ENCODE data around the gene TIMM22. TPM values are rescaled to one million over a fixed set of nuclear protein-coding genes. Genes with fewer than 3 reads are reported as not detected.

TIMM22 gene
- total RNA-seq, 1 experiment from 2014 or later, result 34.0 TPM

DNA sequence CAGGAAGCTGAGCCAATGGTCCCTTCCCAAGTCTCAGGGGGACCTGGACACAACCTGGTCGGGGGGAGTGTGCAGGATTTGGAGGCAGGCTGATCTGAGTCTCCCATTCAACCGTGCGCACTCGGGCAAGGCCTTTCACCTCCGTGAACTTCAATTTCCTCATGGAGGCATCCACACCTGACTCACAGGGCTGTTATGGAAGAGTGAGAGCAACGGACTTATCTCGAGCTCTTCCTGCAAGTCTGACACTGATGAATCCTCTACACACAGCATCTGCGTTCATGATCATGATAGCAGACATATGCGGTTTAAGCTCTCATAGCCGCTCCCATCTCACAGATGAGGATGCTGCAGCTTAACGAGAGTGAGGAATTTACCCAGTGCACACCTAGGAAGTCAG is 21.6 kb downstream of the TIMM22 start:
- no peak for DNase-seq (ENCODE audit: low spot score)

DNA sequence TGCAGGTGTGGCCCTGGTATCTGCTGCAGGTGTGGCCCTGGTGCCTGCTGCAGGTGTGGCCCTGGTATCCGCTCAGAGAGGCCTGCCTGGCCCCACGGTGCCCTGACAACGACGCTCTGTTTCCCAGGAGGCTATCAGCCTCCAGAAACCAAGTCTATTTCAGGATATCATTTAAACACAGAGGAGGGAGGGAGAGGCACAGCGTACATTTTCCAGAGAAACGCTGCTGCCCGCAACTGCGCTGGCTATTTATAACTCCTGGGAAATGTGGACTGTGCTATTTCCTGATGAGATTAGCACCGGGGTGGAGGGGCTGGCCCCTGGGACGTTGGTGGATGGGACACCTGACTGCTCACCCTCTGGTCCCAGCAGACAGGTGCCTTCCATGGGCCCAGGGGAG is 22.5 kb downstream of the TIMM22 start:
- DNase-seq (ENCODE audit: low spot score), result no peak

DNA sequence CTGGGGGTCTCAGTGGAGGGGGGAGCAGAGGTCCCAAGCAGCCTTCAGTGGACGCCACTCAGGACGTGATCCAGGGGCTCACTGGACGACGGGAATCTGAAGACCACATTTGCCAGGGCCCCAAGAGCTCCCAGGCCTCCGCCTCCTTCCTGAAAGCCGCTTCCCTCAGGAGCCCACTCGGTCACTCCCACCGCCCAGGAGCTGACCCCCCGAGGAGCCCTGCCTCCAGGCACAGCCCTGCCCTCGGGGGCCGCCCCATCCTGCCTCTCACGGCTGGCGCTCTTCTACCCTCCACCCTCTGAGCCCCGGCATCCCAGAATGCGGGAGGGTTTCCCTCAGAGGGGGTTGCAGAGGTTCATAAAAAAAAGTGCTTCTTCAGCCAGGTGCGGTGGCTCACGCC is 24.2 kb downstream of the TIMM22 start:
- no peak for DNase-seq (ENCODE audit: low spot score)

DNA sequence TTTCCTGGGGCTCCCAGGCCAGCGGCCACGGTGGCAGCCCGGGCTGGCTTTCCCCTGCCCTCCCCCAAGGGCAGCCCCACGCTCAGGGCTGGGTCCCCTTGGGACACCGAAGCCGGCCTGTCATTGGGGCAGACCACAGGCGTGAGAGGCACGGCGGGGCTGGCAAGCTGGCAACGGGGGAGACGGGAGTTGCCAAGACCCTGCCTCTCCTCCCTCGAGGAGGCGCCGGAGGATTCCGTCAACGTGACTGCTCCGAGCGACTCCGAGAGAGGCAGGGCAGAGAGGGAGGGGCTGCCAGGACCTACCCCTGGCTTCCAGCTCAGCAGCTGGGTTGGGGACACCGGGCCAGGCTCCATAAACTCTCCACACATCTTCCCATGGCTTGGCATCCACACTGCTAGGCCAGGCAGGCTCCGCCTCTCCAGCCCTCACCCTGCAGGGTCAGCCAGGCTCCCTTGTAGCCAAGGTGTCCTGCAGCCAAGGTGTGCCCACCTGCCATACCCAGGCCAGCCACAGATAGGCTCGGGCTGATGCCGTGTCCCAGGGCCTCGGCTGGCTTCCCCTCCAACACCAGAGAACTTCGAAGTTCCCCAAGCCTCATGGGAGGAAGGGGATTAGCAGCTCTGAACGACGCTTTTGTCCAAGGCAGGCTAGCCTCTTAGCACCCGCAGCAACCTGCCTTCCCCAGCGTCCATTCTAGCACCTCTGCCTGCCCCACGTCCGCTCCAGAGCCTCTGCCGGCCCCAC is 25.5 kb downstream of the TIMM22 start:
- no peak for DNase-seq (ENCODE audit: low spot score)

DNA sequence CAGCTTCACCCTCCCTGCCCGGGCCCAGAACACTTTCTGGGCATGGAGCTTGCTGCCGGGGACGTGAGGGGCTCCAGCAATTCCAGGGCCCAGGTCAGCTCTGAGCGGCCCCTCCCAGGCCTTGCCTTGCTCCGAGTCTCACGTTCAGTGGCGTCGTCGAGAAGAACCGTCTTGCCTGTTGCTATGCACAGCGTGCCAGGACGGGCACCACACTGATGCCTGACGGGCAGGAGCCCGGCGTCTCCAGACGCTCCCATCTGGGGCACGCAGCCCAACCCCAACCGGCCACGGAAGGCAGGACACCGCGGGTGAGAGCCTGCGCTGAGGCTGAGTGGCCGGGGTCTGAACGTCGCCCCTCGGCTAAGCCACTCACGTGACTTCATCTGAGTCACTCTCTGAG is 27.1 kb downstream of the TIMM22 start:
- no peak for DNase-seq (ENCODE audit: low spot score)

DNA sequence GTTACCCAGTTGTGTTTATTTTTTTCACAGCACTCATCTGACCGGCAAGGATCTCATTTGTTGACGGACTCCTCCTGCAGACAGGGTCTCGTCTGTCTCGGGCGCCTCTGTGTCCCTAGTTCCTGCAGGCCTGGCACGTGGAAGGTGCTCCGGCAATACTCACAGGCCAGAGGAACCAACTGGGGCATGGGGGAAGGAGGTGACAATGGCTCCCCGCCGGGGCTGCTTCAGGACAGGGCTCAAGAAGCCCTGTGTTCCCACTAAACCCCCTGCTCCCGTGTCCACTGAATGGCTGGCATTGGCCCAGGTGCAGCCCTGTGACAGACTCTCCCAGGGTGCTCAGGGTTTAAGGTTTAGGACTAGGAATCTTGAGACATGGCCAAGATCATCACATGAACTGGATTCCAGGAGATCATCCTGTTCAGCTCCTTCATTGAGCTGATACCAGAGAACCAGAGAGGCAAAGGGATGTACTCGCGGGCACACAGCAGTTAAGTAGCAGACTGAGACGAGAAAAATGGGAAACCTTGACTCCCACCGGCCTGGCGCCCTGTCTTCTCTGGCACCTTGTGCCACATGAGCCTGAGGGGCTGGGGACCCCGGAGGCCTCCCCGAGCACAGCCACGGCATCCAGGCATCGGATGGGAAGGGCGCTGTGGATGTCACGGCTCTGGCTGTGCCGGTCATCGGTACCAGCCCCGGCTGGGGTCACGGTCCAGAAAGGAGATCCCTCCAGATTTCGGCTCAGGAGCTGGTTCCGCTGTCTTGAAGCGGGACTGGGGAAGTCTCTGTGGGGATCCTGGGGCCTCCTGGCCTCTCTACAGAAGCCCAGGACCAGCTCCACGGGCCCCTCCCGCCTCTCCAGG is 29.0 kb downstream of the TIMM22 start:
- no peak for DNase-seq (ENCODE audit: low spot score)

DNA sequence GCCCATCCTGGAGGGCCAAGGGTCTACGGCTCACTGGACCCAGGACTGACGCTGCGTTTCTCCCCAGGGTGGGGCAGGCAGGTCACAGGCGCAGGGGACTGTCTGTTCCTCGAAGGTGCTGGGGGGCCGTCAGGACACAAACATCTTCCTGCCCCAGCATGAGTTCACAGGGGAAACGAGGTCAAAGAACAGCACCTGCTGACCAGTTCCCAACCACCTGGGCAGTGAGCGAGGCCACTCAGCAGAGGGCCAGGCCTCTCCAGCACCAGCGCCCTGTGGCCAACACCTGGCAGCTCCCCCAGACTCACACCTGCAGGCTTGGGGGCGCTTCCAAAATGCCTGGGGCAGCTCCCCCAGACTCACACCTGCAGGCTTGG is 29.7 kb downstream of the TIMM22 start:
- DNase-seq (ENCODE audit: low spot score), result no peak

DNA sequence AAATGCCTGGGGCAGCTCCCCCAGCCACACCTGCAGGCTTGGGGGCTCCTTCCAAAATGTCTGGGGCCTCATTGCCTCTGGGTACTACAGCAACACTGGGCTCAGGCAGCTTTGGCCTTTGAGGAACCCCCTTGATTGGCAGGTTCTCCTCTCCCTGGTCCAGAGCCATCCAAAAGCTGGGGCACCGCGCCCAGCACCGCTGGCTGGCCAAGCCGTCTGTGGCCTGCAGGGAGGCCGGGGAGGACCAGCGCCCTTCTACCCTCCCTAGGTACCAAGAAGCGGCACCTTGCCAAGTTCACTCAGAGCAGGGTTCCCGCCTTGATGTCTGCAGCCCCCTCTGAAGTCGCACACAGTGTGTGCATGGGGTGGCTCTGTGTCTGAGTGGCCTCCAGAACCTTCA is 30.1 kb downstream of the TIMM22 start:
- DNase-seq (ENCODE audit: low spot score), result no peak

DNA sequence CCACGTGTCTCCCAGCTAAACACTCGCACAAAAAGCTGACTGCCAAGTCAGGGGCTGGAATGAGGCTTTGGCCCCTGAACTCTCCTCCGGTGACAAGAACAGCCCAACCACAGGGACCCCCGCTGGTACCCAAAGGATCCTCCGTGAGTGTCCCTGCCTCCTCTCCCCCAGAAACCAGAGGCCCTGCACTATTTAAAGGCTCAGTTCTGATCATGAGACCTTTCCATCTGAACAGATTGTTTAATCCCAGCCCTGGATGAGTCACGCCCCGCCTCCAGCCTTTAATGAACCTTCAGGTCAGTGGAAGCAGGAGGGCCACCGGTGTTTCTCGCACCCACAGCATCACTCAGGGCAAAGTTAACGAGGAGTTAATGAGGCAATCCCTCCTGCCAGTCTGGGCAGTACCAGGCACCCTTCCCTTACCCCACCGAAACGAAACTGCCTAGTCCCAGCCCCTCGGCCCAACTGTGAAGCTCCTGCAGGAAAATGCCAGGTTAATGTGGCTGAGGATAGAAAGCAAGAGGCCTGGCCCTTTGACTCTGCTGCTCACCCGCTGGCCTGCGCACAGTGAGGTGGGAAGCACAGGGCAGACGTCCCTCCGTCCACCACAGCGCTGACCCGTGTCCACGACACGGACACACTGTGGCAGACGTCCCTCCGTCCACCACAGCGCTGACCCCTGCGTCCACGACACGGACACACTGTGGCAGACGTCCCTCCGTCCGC is 32.4 kb downstream of the TIMM22 start:
- no peak for DNase-seq (ENCODE audit: low spot score)

DNA sequence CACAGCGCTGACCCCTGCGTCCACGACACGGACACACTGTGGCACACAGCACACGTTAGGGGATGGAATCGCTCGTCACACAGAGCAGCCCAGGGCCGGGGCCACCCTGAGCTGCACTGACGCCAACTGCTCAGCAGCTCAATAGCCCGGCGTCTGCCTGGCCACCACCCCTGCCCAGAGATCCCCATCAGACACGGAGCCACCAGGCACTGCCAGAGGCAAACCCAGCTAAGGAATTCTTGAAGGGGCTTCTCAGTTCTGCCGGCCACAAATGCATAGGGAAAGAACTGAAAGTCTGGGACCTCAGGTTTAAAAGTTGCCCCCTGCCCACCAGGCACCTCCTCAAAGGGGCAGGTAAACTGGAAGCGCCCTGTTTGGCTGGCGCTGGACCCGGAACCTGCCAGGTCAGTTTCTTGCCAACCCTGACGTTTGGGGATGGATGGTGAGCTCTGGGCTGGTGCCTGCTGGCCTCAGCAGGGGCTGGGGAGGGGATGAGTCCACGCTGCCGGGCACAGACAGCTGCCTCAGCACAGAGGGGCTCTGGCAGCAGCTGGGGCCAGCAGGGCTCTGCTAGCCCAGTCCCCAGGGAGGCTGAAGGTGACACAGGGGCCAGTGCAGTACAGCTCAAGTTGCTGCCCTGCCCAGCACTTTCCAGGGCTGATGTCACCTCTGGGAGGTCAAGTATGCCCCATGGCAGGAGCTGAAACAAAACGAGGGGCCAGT is 33.2 kb downstream of the TIMM22 start:
- no peak for DNase-seq (ENCODE audit: low spot score)

DNA sequence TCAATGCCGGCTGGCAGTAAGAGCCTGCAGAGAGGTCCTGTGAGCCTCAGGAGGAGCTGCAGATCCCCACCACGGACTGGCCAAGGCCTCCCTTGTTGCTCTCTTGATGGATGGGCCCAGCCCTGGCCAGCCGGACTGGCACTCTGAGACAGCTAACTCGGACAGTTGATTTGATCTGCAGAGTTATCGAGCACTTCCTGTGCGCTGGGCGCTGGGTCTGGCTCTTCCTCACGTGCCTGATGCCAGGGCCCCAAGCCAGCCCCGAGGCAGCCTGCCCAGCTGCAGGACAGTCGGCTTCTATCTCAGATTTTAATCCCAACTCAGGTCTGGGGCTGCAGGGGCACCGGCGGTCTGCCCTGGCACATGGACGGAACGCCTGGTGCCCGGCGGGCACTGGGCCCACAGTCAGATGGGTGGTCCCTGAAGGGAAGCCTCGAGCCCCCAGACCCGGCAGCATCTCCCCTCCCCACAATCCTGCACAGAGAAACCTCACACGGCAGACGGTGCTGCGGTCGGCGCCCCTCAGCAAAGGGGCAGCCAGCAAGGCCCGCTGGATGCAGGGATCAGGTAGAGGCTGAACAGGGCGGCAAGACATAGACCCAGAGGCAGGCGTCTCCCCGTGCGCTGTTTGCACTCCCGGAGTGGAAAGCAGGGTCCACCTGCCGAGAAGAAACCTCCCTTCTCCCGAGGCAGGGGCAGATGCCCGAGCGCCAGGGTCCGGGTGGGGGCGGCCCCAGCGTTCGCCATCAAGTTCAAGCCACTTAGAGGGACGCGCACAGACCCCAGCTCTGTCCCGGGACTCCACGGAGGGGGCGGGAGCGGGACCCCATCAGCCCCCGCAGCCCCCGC is 34.0 kb downstream of the TIMM22 start:
- DNase-seq (ENCODE audit: low spot score), result no peak

DNA sequence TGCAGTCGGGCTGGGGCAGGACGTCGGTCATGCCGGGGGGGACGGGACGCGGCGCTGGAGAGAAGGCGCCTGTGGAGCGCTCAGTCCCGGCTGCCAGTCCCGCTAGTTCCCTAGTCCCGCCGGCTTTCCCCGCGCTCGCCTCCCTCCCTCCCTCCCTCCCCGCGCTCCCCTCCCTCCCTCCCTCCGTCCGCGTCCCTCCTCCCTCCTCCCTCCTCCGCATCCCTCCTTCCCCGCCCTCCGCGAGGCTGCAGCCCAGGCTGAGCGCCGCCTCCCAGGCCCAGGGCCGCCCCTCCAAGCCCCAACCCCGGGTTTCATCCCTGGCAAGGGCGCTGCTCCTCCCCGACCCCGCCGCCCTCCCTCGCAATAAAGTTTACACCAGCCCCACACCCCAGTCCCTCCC is 34.8 kb downstream of the TIMM22 start:
- no peak for DNase-seq (ENCODE audit: low spot score)

DNA sequence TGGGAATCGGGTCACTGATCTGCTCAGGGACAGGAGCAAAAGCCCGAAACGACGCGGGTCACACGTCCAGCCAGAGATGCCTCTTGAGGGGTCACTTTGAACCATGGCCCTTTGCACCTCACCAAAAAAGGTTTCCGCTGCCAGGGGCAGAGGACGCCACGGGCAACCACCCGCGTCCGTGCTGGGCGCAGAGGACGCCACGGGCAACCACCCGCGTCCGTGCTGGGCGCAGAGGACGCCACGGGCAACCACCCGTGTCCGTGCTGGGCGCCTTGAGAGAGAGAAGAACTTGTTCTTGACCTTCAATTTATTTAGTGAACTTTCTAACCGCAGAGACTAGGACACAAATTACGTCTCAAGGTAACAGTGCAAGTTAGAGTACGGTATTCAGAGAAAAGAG is 35.5 kb downstream of the TIMM22 start:
- DNase-seq (ENCODE audit: low spot score), result no peak

DNA sequence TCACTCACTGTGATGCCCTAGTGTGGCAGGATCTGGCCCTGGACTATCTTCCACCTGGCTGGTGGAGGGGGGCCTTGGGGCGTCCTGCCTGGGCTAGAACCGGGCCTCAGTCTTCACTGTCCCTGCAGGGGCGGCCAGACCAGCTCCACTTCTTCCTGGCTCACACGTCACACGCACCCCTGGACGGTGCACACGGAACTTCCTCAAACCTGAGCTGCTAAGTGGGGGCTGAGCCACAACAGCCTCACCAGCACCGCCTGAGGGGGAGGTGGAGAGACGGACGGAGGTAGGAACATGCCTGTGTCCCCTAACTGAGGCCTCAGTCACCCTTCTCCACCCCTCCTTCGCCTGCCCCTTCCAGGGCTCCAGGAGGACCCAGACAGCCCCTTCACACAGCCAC is 36.6 kb downstream of the TIMM22 start:
- DNase-seq (ENCODE audit: low spot score), result no peak

DNA sequence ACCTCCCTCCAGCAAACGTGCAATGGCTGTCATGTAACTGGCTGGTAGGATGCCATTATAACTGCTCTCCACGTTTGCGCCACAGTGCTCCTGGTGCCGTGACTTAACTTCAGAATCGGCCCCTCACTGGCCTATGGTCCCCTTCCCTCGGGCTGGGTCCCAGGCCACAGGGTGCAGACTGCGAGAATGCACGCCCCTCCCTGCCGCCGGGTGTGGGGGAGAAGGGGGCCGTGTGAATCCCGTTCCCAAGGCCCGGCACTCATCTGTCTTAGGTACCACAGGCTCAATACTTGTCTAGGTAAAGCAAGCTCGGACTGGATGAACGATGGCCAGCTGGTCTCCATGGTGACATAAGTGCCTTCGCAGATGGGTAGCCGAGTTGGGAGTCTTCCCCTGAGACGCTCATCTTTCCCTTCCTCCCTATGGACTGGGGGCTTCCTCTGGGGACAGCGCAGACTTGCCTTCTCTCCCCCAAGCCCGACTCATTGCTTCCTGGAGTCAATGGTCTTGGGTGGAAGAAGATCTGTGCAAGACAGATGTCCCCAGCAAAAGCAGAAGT is 37.8 kb downstream of the TIMM22 start:
- no peak for DNase-seq (ENCODE audit: low spot score)

DNA sequence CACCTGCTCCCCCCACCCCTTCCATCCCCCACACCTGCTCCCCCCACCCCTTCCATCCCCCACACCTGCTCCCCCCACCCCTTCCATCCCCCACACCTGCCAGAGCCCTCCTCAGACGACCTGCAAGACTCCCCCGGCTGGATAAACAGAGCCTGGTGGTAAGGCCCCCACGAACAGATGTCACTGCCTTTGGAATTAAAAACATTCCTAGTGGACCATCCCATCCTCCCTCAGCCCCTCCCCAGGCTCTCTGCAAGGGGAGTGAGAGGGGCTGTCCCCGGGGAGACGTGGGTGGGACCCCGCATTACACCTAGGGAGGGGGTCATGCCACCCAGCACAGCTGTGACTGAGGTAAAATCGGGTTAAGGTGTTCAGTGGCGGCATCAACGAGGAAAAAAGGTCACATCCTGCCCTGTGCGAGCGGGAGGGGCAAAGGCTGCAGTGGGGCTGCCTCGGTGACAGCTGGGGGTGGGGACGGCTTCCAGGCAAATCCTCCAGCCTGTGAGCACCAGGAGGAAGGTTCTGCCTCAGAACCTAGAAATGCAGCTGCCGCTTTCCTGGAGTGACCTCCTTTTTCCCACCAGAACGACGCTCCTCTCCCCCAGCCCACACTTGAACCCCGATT is 38.7 kb downstream of the TIMM22 start:
- DNase-seq (ENCODE audit: low spot score), result no peak

DNA sequence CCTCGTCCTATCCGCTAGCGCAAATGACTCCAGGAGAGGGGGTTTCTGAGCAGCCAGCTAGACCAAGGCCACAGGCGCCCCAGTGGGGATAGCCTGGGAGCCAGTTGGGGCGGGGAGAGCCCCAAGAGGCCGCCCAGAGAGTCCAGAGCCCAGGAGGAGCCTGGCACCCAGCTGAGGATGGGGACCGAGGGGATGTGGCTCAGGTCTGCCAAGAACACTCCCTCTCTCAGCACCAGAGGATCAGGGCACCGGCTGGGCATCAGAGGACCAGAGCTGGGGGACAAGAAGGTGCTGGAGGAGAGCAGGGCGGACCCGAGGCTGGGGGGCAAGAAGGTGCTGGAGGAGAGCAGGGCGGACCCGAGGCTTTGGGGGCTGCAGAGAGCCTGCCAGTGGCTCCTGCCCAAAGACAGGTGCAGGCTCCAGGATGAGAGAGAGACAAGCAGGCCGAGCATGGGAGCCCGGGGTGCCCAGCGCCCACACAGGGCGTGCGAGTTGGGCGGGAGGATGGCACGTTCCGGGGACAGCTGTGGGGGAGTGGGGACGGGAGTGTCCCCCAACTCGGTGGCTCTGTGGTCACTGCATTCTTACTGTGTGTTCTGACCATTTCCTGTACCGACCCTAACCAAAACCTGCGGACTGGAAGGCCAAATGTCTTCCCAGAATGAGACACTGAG is 39.4 kb downstream of the TIMM22 start:
- no peak for DNase-seq (ENCODE audit: low spot score)

DNA sequence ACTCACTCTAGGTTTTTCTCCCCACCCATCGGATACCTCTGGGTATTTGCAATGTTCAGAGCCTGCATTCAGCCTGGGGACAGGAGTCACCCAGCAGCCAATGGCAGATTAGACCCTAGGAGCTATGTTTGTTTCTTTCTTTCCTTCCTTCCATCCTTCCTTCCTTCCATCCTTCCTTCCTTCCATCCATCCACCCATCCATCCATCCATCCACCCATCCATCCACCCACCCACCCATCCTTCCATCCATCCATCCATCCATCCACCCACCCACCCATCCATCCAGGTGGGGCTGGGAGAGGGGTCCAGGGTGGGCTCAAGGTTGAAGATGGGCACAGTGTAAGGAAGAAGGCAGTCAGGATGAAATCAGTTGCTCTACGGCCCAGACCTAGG is 39.9 kb downstream of the TIMM22 start:
- no peak for DNase-seq (ENCODE audit: low spot score)

DNA sequence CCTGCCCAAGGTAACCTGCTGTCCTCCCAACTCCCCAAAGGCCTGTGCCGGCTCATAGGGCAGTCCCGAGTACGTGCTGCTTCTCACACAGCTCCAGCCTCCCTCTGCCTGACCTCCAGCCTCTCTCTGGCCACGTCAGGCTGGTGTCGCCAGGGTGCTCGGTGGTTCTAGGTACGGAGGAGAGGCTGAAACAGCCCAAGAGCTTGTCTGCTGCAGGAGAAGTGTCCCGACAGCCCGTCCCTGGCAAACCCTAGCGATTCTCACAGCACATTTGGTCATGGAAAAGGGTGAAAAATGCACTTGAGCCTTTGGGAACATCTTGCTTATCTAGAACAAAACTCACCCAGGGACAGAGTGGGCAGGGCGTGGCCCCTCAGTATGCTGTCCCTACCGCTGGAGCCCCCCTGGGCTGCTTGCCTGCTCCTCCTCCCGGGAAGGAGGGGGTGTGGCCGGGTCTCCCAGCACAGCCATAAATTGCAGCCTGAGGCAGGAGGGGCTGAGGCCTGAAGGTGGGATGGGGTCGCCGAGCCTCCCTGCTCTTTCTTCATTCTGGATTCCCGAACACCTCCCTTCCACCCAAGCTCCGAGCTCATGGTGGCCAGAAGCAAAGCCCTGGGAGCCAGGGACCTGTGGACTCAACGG is 40.4 kb downstream of the TIMM22 start:
- DNase-seq (ENCODE audit: low spot score), result no peak

All from H4 (cell line).